ENCODE results near the gene NOP14. TPM values are rescaled to one million over a fixed set of nuclear protein-coding genes. Genes with fewer than 3 reads are reported as not detected.

NOP14 gene
- total RNA-seq, 3 donors from 2014 or later = 18.2 to 23.8 (median 23.5) TPM

DNA sequence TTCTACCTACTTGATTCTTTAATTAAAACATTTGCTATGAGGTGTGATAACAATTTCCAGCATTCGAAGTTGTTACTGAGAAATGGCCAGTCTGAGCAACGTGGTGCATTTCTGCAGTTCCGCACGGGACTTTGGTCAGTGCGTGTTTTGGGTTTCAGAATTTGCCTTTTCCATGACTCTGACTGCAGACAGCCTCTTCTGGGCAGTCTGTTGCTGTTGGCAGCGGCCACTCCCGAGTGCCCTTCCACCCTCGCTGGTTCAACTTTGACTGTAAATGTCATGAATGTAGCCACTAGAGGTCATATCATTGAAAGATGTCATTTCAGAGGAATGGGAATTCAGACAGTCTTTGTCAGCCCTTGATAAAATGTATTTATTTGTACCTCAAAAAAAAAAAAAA lies 53.6 kb downstream of the NOP14 start:
- no peak for DNase-seq
- ATAC-seq = no peak
- Histone ChIP-seq H3K4me1 (ENCODE audit: low read depth) (peaks cover 7% of the 10 kb centered on the region), H3K4me3 (no peak overlapping the region), H3K36me3 (ENCODE audit: low read depth) (peaks cover 16% of the 10 kb centered on the region), H3K9me3 (no peaks in the 10 kb centered on the region)
- intact Hi-C loops (cut with DNase I, micrococcal nuclease) = no loop called here
- TF ChIP-seq CTCF (IDR thresholded peaks at IDR 0.05) = no peak

DNA sequence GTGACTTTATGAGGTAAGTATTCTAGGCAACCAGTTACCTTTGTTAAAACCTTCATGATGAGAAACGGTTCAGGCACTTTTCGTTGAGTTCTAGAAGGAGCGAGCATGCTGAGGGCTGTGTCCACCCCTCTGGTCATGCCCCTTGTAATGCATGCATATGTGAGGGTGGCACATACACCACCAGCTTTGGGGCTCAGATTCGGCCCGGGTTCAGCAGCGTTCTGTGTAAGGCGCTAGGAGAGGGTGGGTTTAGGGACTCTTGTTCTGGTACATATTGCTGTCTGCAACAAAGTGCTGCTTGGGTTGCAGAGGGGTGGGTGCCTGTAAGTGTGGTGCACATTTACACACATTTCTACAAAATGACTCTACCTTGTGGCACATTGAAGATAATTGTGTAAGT lies 54.5 kb downstream of the NOP14 start:
- intact Hi-C loops (cut with DNase I, micrococcal nuclease) = no loop called here
- Histone ChIP-seq H3K4me1 (ENCODE audit: low read depth) (peaks cover 7% of the 10 kb centered on the region), H3K36me3 (ENCODE audit: low read depth) (peaks cover 13% of the 10 kb centered on the region), H3K4me3 (no peak overlapping the region), H3K9me3 (no peaks in the 10 kb centered on the region)
- DNase-seq (no peak), ATAC-seq (no peak)
- no peak for TF ChIP-seq CTCF (IDR thresholded peaks at IDR 0.05)

GRCh38 chr4:2907706-2908293 lies 55.4 kb downstream of the NOP14 start:
- intact Hi-C loops (cut with DNase I, micrococcal nuclease) = no loop called here
- H3K36me3 ChIP-seq (ENCODE audit: low read depth) = peaks cover 10% of the 10 kb centered on the region
- DNase-seq = no peak
- peaks cover 7% of the 10 kb centered on the region for H3K4me1 ChIP-seq (ENCODE audit: low read depth)
- no peak overlapping the region for H3K4me3 ChIP-seq
- TF ChIP-seq CTCF (IDR thresholded peaks at IDR 0.05) = no peak
- H3K9me3 ChIP-seq = no peaks in the 10 kb centered on the region
- peak; percentile 79 for ATAC-seq

DNA sequence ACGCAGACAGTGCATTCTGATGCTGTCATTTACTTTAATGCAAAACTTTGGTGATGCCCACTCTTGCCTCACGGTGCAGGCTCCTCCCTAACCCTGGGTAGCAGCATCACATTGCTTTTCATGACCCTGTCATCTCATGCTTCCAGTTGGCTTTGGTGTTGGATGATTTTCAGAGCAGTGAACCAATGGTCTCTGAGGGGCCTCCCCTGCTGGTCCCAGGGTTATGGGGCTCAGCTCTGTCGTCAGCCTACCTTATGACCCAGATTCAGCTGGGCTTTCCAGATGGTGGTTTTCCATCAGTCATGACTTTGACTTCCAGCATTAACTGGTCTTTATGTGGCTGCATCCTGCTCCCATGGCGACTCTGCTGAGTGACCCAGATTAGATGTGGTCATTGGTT lies 56.0 kb downstream of the NOP14 start:
- no peak for TF ChIP-seq CTCF (IDR thresholded peaks at IDR 0.05)
- H3K36me3 ChIP-seq (ENCODE audit: low read depth) = peaks cover 10% of the 10 kb centered on the region
- intact Hi-C loops (cut with DNase I, micrococcal nuclease) = no loop called here

GRCh38 chr4:2906218-2906617 lies 57.0 kb downstream of the NOP14 start:
- DNase-seq = no peak
- no peak for TF ChIP-seq CTCF (IDR thresholded peaks at IDR 0.05)

More for the DNA sequence above, 56.0 kb downstream of the NOP14 start:
- DNase-seq (no peak), ATAC-seq (no peak)
- H3K4me3 ChIP-seq = no peak overlapping the region
- peaks cover 9% of the 10 kb centered on the region for H3K4me1 ChIP-seq (ENCODE audit: low read depth)
- no peaks in the 10 kb centered on the region for H3K9me3 ChIP-seq

GRCh38 chr4:2905544-2905943 lies 57.7 kb downstream of the NOP14 start:
- no peak overlapping the region for H3K4me3 ChIP-seq
- DNase-seq = no peak
- no peaks in the 10 kb centered on the region for H3K9me3 ChIP-seq
- peaks cover 14% of the 10 kb centered on the region for H3K4me1 ChIP-seq (ENCODE audit: low read depth)
- peaks cover 3% of the 10 kb centered on the region for H3K36me3 ChIP-seq (ENCODE audit: low read depth)
- intact Hi-C loops (cut with DNase I, micrococcal nuclease) = no loop called here
- ATAC-seq = no peak
- TF ChIP-seq CTCF (IDR thresholded peaks at IDR 0.05) = no peak

More at GRCh38 chr4:2906218-2906617, 57.0 kb downstream of the NOP14 start:
- no peak for ATAC-seq
- peaks cover 6% of the 10 kb centered on the region for H3K36me3 ChIP-seq (ENCODE audit: low read depth)
- intact Hi-C loops (cut with DNase I, micrococcal nuclease) = no loop called here
- H3K4me3 ChIP-seq = no peak overlapping the region
- H3K4me1 ChIP-seq (ENCODE audit: low read depth) = peaks cover 14% of the 10 kb centered on the region
- no peaks in the 10 kb centered on the region for H3K9me3 ChIP-seq

All from mucosa of descending colon (tissue), 3 donors.